ENCODE data around the gene CDON.
"Not testable (repeated sequence)": the region's sequence is repeated elsewhere in the genome, so short reads cannot be mapped to it uniquely, and the experiment has no call there.

CDON gene

DNA sequence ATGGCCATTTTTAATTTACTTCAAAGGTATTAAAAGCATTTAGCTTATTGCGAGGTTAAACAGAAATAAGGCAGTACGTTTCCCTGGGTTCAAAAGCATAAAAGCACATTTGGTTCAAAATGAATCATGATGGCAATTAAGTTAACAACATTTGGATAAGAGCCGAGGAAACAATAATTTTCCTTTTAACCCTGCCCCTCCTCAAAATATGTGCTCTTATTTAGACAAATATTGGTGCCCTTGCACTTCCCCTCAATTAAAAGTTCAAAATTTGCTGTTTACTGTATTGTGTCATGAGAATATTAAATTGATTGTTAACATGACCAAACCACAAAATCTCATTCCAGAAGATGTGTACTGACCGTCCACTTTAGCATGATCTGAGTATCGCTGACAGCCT lies 68.2 kb downstream of the CDON start:
- DNase-seq (ENCODE audit: low read depth in 2 of 2), result no peak

DNA sequence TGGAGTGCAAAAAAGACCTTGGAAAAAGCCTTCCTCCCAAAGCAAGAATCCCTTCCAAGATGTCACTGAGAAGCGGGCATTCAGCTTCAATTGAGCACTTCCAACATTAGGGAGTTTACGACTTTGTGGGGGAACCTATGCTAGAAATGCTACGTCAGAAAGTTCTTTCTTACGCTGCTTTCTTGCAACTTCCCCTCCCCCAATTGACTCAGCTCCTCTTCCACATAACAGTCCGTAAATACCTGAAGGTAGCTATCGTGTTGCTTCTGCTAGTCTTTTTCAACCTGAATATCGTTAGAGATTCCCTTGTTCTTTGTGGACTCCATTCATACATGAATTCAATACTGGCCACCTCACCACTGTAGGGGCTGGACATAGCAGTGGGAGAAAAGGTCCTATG lies 69.8 kb downstream of the CDON start:
- DNase-seq (ENCODE audit: low read depth in 2 of 2), result no peak

DNA sequence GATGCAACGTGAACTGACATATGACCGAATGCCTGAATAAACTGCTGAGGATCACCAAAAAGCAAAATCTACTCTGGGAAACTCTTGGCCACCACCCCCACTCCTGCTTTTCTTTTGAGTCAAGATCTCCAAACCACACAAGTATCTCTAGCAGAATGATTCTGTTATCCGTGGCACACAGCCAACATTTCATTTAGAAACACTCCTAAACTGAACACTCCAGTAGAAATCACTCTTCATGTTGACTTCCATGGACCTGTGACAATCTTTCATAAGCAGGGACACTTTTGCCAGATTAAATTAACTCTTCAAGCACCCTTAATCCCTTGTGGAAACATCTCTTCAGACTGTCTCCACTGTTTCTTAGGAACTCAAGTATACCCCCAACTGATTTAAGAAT lies 72.4 kb downstream of the CDON start:
- DNase-seq (ENCODE audit: low read depth in 2 of 2), result peak in 1 of 2 donors; percentile 11

DNA sequence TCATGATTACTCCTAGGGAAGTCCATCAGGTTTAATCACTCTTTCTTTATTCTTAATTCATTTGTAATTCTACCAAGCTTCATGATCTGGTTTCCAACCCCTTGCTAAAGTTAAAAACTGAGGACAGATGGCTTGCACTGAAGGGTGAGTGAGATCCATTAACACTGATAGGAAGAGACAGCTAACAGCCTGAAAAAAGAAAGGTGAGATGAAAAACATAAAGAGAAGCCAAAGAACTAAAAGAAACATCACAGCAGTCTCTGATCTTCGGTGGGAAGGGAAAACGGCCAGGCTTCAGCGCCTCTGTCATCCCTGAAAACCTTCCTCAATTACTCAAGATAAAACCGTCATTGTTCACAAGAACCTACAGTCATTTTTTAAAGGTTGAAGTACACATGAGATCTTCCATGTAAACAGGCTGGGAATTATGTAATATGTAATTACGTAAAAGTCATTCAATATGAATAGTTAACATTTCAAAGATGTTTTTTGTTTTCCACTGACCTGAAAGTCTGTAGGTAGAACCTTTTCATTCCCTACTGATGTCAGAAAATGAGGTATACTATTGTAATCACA lies 75.5 kb downstream of the CDON start:
- no peak for DNase-seq (ENCODE audit: low read depth in 2 of 2)

DNA sequence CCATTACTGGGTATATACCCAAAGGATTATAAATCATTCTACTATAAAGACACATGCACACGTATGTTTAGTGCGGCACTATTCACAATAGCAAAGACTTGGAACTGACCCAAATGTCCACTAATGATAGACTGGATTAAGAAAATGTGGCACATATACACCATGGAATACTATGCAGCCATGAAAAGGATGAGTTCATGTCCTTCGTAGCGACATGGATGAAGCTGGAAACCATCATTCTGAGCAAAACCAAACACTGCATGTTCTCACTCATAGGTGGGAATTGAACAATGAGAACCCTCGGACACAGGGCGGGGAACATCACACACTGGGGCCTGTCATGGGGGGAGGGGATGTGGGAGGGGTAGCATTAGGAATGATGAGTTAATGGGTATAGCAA lies 76.7 kb downstream of the CDON start:
- DNase-seq (ENCODE audit: low read depth in 2 of 2), result not testable (repeated sequence)

DNA sequence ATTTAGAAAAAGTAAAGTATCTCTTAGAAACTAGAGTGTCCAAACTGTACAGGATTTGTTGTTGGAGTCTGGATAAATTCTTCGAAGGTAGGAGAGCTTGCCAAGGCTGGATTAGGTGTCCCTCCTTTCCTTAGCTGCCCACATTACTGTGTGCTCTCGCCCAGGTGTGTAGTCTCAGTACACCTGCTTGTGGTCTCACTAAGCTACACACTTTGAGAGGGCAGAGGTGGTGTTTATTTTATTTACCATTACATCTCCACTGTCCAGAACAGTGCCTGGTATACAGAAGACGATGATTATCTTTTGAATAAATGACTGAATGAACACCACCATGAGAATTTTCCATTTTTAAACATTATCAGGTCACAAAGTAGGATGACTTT lies 80.3 kb downstream of the CDON start:
- no peak for DNase-seq (ENCODE audit: low read depth in 2 of 2)

DNA sequence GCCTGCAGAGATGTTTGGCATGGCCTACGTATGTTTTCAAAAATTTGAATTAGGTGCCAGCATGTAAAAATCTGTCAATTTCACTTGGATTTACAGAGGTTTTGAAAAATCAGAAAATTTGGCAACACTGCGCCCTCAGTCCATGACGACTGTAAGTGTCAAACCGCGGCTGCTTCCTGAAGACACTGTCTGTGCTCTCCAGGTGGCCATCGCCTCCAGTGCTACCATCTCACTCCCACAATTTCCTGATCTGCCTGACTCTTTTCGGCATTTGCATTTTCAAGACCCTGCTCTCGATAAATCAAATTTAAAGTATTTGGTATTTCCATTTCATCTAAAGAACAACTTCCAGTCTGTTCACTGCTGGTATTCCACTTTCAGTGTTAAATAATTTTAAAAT lies 82.2 kb downstream of the CDON start:
- no peak for DNase-seq (ENCODE audit: low read depth in 2 of 2)

DNA sequence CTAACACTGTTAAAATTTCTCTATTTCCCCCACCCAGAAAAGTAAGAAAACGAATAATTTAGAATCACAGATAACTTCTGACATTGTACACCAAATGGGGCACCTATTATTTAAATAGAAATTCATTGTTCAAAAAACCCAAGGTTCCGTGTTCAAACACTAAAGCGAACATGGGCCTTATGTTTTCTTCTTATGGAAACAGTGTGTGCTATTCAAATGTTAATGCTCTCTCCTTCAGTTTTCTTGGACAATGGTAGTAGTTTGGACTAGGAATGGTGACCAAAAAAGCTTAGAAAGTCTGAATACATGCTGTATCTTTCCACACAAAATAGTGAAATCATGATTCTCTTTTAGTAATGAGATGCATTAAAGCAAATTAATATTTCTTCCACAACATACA lies 83.2 kb downstream of the CDON start:
- DNase-seq (ENCODE audit: low read depth in 2 of 2), result no peak

DNA sequence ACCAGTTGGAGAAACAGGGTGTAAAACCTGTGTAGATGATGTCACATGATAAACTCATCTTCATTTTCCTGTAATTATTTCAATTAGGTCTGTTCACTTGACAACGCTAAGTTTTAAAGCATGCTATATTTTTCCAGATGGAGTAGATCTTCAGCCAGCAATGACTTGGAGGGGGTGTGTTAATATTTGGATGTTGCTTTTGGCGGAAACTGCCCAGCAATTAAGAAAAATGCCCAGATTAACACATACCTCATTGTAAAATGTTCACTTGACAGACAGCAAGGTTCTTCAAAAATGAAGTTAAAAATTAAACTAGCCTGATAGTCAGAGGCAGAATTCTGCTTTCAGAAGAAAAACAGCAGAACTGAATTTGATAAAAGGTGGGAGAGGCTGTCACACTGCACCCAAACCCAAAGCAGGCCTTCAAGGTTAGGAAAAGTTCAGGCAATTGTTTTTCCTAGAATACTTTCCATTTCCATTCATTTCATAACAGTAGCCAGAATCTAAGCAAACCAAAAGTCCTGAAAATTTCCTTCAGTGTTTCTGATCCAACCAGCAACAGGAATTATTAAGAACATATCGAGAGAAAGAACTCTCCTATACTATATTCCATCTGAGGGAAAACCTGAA lies 83.8 kb downstream of the CDON start:
- DNase-seq (ENCODE audit: low read depth in 2 of 2), result no peak

DNA sequence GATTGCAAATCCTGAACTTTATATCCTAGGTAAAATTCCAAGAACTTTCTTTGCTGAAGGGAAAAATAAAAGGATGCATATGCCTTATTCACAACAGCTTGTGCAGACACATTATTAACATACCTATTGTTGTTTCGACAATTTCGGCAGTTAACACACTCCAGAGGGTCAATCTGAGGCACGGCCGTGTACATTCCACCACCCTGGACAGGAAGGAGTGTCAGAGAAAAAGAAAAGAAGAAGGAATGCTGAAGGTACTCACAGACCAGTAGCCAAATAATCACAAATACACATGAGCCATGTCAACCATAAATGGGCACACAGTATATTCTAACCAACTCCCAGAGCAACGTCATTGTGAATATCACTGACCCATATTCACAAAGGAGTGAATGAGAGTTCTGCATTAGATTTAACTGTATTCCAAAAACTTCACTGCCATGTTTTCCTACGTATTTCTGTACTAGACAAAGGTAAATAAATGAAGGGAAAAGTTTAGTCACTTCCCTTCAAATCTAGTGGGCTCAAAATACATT lies 84.4 kb downstream of the CDON start:
- no peak for DNase-seq (ENCODE audit: low read depth in 2 of 2)

DNA sequence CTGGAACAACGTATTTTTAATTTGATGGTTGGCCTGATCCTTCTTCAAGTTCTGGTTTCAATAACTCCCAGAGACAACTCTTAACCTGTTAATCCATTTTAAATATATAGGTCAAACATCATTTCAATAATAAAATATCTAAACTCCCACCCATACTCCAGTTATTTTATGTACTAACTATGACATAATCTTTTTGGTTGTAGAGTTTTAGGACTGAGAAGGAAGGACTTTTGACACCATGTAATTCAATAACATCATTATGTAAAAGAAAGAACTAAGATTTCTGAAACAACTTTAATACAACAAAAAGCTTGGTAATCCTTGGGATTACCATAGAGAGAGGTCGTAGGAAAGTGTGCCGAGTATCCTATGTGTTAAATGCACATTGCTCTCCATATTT lies 85.3 kb downstream of the CDON start:
- DNase-seq (ENCODE audit: low read depth in 2 of 2), result no peak

DNA sequence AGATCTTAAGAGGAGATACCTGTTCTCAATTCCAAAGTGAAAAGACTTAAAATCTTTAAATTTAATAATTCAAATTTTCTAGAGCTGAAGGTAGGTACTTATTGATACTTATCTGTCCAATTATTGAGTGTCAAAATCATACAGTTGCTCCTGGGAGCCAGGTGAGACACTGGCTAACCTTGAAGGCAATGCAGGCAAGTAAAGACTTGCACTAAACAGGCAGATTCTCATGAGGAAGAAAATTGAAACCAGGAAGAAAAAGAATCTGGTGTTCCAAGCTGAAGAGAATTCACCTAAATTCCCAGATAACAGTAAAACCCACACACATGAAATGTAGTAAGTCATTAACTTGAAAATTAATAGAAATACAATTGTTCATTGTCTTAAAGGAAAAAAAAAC lies 86.5 kb downstream of the CDON start:
- DNase-seq (ENCODE audit: low read depth in 2 of 2), result no peak

DNA sequence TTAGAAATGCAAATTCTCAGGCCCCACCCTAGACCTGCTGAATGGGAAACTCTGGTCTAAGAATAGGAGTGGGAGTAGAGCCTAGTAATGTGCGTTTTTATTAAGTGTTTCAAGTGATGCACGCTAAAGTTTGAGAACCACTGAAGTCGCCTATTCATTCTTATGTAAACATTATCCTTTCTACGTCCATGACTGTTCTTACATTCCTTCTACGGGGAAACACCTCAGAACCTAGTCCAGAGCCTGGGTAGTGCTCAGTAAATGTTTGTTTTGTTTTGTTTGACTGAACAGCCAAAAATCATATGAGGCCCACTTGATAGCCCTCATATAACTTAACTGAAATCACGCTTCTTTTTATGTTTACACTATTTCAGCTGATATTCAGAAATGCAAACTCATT lies 87.0 kb downstream of the CDON start:
- no peak for DNase-seq (ENCODE audit: low read depth in 2 of 2)

DNA sequence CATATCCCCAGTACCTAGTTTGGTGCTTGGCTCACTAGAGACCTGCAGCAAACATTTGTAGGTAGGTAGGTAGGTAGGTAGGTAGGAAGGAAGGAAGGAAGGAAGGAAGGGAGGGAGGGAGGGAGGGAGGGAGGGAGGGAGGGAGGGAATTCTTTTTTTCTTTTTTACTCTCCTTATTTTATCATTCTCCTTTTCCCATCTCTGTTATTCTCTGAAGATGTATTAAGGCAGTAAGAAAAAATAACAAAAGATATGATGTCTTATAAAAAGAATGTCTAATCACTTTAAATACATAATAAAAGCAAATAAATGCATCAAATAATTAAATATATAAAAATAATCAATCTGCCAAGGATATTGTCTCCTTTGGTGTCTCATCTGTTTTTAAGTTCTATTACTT lies 88.4 kb downstream of the CDON start:
- DNase-seq (ENCODE audit: low read depth in 2 of 2), result no peak

DNA sequence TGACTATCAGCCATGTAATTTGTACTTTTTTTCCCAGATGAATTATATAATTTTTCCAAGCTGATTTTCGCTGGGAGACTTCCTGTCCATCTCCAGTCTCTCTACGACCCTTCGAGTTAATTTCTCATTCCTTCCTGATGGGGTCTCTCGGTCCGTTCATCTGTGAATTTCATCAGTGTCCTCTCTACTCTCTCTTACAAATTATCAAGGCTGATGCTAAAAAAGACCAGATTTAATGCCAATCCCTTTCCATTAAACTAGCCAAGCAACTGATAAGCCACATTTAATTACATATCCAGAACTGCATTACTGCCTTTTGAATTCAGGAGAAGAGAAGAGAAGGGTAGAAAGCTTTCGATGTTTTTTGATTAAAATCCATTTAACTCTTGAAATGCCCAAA lies 91.0 kb downstream of the CDON start:
- DNase-seq (ENCODE audit: low read depth in 2 of 2), result no peak

DNA sequence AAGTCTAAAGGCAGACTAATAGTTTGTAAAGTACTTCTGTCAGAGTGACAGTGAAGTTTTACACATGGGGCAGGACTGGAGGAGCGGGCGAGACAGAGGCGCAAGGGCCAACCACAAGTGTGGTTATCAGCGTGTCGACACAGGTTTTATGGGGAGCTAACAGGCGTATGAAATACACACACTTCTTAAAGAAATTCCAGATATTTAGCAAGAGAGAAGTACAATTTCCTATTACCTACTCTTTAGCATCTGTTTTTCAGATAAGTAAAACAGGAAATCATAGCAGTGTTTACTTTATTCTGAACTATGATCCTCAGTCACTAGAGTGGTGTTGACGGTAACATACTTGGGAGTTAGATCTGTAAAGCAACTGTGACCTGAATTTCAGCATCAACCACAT lies 94.3 kb downstream of the CDON start:
- DNase-seq (ENCODE audit: low read depth in 2 of 2), result no peak

DNA sequence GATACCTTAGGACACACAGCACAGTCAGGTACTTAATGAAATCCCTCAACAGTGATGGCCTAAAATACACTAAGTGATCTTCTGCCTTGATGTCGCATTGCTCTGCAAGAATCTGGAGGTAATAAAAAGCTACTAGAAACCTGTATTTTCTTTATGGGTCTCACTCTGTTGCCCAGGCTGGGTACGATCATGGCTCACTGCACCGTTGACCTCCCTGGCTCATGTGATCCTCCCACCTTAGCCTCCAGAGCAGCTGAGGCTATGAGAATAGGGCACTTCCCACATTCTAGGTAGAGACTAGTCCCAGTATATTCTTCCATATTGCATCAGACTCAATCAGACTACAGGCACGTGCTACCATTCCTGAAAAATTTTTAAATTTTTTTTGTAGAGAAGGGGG lies 95.2 kb downstream of the CDON start:
- DNase-seq (ENCODE audit: low read depth in 2 of 2), result no peak

DNA sequence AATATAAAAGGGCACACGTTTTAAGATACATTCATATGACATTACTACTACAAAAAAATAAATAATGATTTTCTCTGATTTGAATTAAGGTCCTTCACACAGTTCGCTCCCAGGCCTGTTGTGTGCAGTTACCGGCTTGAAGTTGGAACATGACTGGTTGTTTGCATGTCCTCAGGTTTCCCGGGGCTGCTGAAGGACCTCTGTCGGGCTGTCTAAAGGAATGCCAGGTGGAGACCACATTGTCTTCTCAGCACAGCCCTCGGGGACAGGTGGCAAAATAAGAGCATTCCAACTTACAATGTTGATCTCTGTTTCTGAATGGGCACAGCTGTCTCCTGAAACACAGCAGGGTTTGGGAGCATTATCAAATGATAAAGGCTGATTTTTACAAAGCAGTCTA lies 101.9 kb downstream of the CDON start:
- no peak for DNase-seq (ENCODE audit: low read depth in 2 of 2)

DNA sequence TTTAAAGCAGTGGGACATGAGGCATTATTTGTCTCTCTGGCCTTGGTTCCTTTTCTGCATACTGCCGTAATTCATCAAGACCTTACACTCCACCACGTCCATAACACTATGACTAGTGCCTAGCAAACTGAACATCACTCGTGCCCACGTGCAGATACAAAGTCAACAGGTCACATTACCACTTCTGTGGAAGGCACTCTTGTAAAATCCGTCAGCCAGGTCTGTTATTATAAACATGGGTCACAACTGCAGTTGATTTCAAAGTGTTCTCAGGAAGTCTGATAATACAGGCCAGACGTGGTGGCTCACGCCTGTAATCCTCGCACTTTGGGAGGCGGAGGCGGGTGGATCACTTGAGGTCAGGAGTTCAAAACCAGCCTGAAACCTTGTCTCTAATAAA lies 102.7 kb downstream of the CDON start:
- DNase-seq (ENCODE audit: low read depth in 2 of 2), result no peak

DNA sequence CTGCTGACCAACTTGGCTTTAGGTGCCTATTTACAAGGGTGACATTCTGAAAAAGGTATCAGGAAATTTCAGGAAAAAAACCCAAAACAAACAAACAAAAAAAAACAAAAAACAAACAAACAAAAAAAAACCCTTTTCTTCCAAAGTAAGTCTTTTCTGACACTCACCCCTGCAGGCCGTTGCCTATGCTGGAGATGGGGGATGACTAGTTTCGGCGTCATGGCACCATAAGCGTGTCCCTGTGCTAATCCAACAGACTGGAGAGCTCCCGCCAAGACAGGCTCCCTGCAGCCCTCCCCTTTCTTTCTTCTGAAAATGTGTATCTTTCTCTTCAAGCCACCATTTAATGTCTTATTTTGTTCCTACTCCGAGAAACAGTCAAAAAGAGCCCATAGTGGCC lies 103.2 kb downstream of the CDON start:
- no peak for DNase-seq (ENCODE audit: low read depth in 2 of 2)

DNA sequence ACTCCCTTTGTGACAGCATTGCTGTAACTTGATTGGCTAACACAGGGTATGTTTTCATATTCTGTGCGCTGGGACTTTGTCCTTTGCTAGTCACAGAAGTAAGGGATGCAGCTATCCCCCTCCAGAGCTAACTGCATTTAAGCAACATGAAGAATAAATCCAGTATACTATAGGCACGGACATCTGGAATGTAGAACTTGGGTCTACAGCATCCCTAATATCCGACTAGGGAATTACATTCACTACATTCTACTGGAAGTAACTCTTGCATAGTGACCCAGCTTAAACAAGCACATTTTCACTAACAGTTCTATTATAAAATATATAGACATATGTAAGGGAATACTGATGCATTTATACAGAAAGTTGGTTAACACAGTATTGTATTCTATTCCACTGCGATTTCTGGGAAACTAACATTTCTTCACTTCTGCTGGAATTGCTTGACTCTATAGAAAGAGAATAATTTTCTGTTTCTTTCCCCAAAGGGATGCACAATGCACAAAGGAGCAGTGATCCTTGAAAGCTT lies 103.7 kb downstream of the CDON start:
- no peak for DNase-seq (ENCODE audit: low read depth in 2 of 2)

DNA sequence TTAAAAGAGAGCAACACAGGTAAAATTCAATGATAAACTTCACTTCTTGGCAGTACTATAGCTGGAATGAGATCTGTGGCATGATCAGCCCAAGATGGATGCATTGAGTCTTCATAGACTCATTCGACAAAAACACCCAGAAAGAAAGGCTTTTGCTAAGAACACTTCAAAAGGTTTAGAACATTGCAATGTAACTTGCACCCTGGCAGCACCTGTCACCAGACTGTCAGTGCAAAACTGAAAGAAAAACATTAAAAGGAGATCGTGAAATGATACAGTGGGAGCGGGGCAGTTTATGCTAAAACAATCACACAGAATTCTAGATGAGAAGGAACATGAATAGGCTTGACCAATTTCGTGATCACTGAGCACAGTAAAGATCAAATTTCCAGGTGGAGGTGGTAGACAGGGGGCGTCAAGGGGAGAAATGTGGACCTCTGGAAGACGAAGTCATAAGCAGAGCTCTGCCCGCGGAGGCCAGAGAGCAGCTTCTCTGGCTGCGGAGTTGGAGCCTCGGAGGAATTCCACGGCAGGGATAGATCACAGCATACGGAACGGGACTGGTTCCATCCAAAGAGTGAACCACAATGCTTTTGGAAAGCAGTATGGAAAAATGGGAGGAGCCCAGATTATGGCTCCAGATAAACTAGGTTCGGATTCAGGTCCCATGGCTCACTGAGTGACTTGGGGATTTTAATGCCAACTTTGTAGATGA lies 104.9 kb downstream of the CDON start:
- DNase-seq (ENCODE audit: low read depth in 2 of 2), result no peak
